BJ (cell line): Measurements from ENCODE around the gene FYB1. TPM values are rescaled to one million over a fixed set of nuclear protein-coding genes. Genes with fewer than 3 reads are reported as not detected.

Experiments used
- CTCF ChIA-PET: fragments of 350-600 bp; formaldehyde crosslinking; extraction: SDS; loops from one replicate; lab custom pipeline; 2021; ENCODE audit warnings: antibody characterized with exemption, inconsistent platforms; lab: Yijun Ruan, JAX
- POLR2A ChIA-PET: fragments of 300-600 bp; sonication (Branson Sonifier 250); formaldehyde crosslinking; extraction: SDS; loops from one replicate; lab custom pipeline; 2021; ENCODE audit warnings: antibody characterized with exemption; lab: Charles Lee
- DNase-seq: peaks from one replicate; pipeline ENCODE4 v3.0.0-alpha.2; 2011; ENCODE audit warnings: low read depth
- H3K27me3 ChIP-seq: 2 replicates; pipeline ENCODE4 v1.6.0; 2011; ENCODE audit warnings: low read length; ENCODE audit not compliant: control insufficient read depth, insufficient read depth
- H3K36me3 ChIP-seq: 2 replicates; pipeline ENCODE4 v1.5.1; 2011; ENCODE audit warnings: low read length; ENCODE audit not compliant: control insufficient read depth, insufficient read depth
- H3K4me3 ChIP-seq: 2 replicates; pipeline ENCODE4 v1.5.1; 2011; ENCODE audit warnings: low read depth, mild to moderate bottlenecking, control low read depth, low read length
- polyA plus RNA-seq: library from polyadenylated mRNA; depleted of rRNA; stranded (reverse); fragments of >200 nt; gene quantifications from 2 replicates; pipeline ENCODE4 v1.2.3, GENCODE V29; 2011
- TF ChIP-seq, protein P1 (sequence below): IDR thresholded peaks from 2 replicates; pipeline ENCODE4 v1.5.1; 2011; ENCODE audit warnings: low read depth, mild to moderate bottlenecking, control low read depth, inconsistent platforms, low read length, moderate library complexity; ENCODE audit not compliant: insufficient read depth

The FYB1 gene
- polyA plus RNA-seq, 1 experiment = 0.09 TPM

DNA sequence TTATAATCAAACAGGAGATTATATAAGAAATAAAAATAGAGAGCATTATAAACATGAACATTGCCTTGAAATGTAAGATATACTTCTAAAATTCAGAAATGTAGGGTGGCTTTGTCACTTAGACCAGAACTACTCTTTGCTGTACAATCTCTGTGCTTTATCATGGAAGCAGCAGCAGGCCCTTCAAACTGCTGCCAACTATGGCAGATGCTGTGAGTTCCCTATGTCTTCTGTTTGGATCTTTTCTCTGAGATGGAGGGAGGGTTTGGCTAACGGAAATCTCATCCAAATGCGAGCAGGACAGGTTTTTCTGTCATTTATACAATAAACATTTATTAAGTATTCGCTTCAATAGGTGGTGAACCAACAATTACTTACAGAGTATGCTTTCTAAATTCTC is 110.4 kb downstream of the FYB1 start:
- Histone ChIP-seq H3K27me3 (no peaks in the 10 kb centered on the region), H3K4me3 (no peak overlapping the region), H3K36me3 (no peaks in the 10 kb centered on the region)
- CTCF ChIA-PET = no interaction called here
- TF ChIP-seq, protein P1, sequence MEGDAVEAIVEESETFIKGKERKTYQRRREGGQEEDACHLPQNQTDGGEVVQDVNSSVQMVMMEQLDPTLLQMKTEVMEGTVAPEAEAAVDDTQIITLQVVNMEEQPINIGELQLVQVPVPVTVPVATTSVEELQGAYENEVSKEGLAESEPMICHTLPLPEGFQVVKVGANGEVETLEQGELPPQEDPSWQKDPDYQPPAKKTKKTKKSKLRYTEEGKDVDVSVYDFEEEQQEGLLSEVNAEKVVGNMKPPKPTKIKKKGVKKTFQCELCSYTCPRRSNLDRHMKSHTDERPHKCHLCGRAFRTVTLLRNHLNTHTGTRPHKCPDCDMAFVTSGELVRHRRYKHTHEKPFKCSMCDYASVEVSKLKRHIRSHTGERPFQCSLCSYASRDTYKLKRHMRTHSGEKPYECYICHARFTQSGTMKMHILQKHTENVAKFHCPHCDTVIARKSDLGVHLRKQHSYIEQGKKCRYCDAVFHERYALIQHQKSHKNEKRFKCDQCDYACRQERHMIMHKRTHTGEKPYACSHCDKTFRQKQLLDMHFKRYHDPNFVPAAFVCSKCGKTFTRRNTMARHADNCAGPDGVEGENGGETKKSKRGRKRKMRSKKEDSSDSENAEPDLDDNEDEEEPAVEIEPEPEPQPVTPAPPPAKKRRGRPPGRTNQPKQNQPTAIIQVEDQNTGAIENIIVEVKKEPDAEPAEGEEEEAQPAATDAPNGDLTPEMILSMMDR = no peak
- no peak for DNase-seq
- POLR2A ChIA-PET = no interaction called here

DNA sequence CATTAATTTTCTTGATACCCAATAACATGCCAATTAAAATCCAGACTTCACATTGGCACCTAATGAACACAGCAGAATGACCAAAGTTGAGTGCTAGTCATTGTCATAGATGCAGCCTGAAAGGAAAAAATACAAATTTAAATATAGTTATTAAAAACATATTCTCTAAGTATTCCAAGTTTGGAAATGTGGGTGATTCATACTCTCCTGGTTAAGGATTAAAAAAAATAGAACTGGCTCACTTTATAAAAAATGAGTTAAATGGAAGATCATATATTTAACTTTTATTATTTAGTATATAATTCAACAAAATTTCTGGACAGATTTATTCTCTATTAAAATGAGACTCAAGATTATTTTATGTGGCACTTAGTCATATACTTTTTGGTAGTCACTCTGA is 112.0 kb downstream of the FYB1 start:
- no peak for DNase-seq
- CTCF ChIA-PET = no interaction called here
- no peak overlapping the region for H3K4me3 ChIP-seq
- no peaks in the 10 kb centered on the region for H3K36me3 ChIP-seq
- H3K27me3 ChIP-seq = no peaks in the 10 kb centered on the region
- TF ChIP-seq, protein P1 = no peak
- POLR2A ChIA-PET = no interaction called here

DNA sequence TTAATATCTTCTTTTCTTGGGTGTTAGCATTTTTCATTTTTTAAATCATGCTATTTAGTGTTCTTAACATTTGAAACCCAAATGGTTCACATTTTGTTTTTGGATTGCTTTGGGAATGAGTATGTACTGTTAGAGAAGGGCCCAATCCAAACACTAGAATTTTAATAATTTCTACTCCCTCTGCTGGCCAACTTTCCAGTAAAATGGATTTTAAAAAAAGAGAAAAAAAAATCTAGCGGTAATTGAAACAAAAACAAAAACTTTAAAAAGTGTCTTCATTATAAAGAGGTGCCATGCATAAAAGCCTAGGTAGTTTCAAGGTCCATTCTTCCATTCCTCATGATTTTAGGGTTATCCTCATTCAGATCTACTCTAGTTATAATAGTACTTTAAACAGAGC is 113.0 kb downstream of the FYB1 start:
- no peaks in the 10 kb centered on the region for H3K36me3 ChIP-seq
- no peak overlapping the region for H3K4me3 ChIP-seq
- TF ChIP-seq, protein P1 = peak; percentile 36; the same call in 1 of the 2 replicates
- CTCF ChIA-PET = interaction anchor here (0.7 kb wide), 1 partner anchor 31 kb away, joined by 3 read pairs; no protein-coding TSS in a partner anchor
- POLR2A ChIA-PET = no interaction called here
- no peaks in the 10 kb centered on the region for H3K27me3 ChIP-seq
- DNase-seq = no peak

DNA sequence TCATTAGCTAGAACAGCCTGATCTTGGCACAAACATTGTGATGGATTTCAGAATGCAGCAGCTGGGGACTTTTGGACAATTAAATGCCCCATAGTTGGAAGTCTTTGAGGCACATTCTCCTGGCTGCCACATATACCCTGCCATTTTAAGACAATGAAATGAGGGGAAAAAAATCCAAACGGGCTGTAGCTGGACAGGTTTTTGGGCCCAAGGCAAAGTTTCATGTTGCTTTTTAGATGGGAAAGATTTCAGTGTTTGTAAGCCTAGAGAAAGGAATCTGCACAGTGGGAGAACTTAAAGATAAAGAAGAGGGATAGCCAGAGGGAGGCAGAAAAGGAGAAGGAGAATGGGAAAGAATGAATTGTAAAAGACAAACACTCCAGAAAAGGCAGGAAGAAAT is 115.1 kb downstream of the FYB1 start:
- no peak overlapping the region for H3K4me3 ChIP-seq
- TF ChIP-seq, protein P1 = no peak
- POLR2A ChIA-PET = no interaction called here
- no peaks in the 10 kb centered on the region for H3K36me3 ChIP-seq
- CTCF ChIA-PET = interaction anchor here (0.8 to 2.7 kb wide), 3 partner anchors 11 to 29 kb away, joined by 3 to 7 read pairs (median 3); no protein-coding TSS in a partner anchor
- no peaks in the 10 kb centered on the region for H3K27me3 ChIP-seq
- DNase-seq = no peak

DNA sequence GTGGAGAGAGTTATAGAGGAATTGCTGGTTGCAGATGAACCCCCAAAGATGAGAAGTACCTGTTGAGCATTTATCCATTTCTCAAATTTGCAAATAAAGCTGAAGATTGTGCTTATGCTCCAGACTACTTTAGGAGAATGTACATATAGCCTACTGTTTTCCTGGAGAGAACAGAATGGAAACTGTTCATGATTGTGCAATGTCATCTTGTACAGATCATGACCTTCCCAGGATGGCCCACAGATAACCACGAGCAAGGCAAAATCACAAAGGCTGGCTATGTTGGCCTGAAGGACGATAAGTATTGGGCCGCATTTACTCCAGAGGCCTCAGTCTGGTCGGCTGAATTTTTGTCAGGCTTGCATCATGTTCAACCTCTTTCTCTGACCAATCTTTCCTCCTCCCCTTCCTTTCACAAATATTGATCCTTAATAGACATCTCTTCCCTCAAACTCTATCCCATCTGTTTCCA is 116.6 kb downstream of the FYB1 start:
- CTCF ChIA-PET = interaction anchor here (0.9 kb wide), 2 partner anchors 10 to 84 kb away, joined by 3 read pairs; no protein-coding TSS in a partner anchor
- no peak for DNase-seq
- TF ChIP-seq, protein P1 = no peak
- H3K27me3 ChIP-seq = no peaks in the 10 kb centered on the region
- POLR2A ChIA-PET = interaction anchor here (1.0 kb wide), 1 partner anchor 17 kb away, joined by 5 read pairs; no protein-coding TSS in a partner anchor
- H3K4me3 ChIP-seq = no peak overlapping the region
- H3K36me3 ChIP-seq = no peaks in the 10 kb centered on the region
